ENCODE data around the gene FBXL17.

The FBXL17 gene

GRCh38 chr5:108102463-108102862, 279.4 kb downstream of the FBXL17 start:
- in situ Hi-C loops (cut with MboI; ENCODE audit: low sequenced_read_pairs) = no loop called here

- in situ Hi-C loops (cut with MboI; ENCODE audit: low sequenced_read_pairs) = no loop called here
Measured at GRCh38 chr5:108101821-108102220, 280.1 kb downstream of the FBXL17 start.

- in situ Hi-C loops (cut with MboI; ENCODE audit: low sequenced_read_pairs) = no loop called here
Measured at GRCh38 chr5:108101130-108101529, 280.8 kb downstream of the FBXL17 start.

- in situ Hi-C loops (cut with MboI; ENCODE audit: low sequenced_read_pairs) = no loop called here
Measured at GRCh38 chr5:108094800-108095199, 287.1 kb downstream of the FBXL17 start.

- in situ Hi-C loops (cut with MboI; ENCODE audit: low sequenced_read_pairs) = no loop called here
Measured at GRCh38 chr5:108093186-108093585, 288.7 kb downstream of the FBXL17 start.

- in situ Hi-C loops (cut with MboI; ENCODE audit: low sequenced_read_pairs) = no loop called here
Measured at GRCh38 chr5:108090946-108091345, 291.0 kb downstream of the FBXL17 start.

GRCh38 chr5:108084105-108084504, 297.8 kb downstream of the FBXL17 start:
- in situ Hi-C loops (cut with MboI; ENCODE audit: low sequenced_read_pairs) = no loop called here

GRCh38 chr5:108083232-108083631, 298.7 kb downstream of the FBXL17 start:
- in situ Hi-C loops (cut with MboI; ENCODE audit: low sequenced_read_pairs) = no loop called here

- in situ Hi-C loops (cut with MboI; ENCODE audit: low sequenced_read_pairs) = no loop called here
Measured at GRCh38 chr5:108081707-108082106, 300.2 kb downstream of the FBXL17 start.

- in situ Hi-C loops (cut with MboI; ENCODE audit: low sequenced_read_pairs) = no loop called here
Measured at GRCh38 chr5:108079753-108080152, 302.1 kb downstream of the FBXL17 start.

- in situ Hi-C loops (cut with MboI; ENCODE audit: low sequenced_read_pairs) = no loop called here
Measured at GRCh38 chr5:108078882-108079281, 303.0 kb downstream of the FBXL17 start.

- in situ Hi-C loops (cut with MboI; ENCODE audit: low sequenced_read_pairs) = no loop called here
Measured at GRCh38 chr5:108078345-108078744, 303.6 kb downstream of the FBXL17 start.

GRCh38 chr5:108074626-108075025, 307.3 kb downstream of the FBXL17 start:
- in situ Hi-C loops (cut with MboI; ENCODE audit: low sequenced_read_pairs) = no loop called here

GRCh38 chr5:108064302-108064701, 317.6 kb downstream of the FBXL17 start:
- in situ Hi-C loops (cut with MboI; ENCODE audit: low sequenced_read_pairs) = no loop called here

- in situ Hi-C loops (cut with MboI; ENCODE audit: low sequenced_read_pairs) = no loop called here
Measured at GRCh38 chr5:108061941-108062340, 320.0 kb downstream of the FBXL17 start.

- in situ Hi-C loops (cut with MboI; ENCODE audit: low sequenced_read_pairs) = no loop called here
Measured at GRCh38 chr5:108060340-108060739, 321.6 kb downstream of the FBXL17 start.

- in situ Hi-C loops (cut with MboI; ENCODE audit: low sequenced_read_pairs) = no loop called here
Measured at GRCh38 chr5:108059334-108059733, 322.6 kb downstream of the FBXL17 start.

GRCh38 chr5:108054349-108054748, 327.5 kb downstream of the FBXL17 start:
- in situ Hi-C loops (cut with MboI; ENCODE audit: low sequenced_read_pairs) = no loop called here

- in situ Hi-C loops (cut with MboI; ENCODE audit: low sequenced_read_pairs) = no loop called here
Measured at GRCh38 chr5:108046955-108047670, 334.8 kb downstream of the FBXL17 start.

GRCh38 chr5:108036482-108036881, 345.4 kb downstream of the FBXL17 start:
- in situ Hi-C loops (cut with MboI; ENCODE audit: low sequenced_read_pairs) = no loop called here

GRCh38 chr5:108028883-108029282, 353.0 kb downstream of the FBXL17 start:
- in situ Hi-C loops (cut with MboI; ENCODE audit: low sequenced_read_pairs) = no loop called here

GRCh38 chr5:108028412-108028811, 353.5 kb downstream of the FBXL17 start:
- in situ Hi-C loops (cut with MboI; ENCODE audit: low sequenced_read_pairs) = no loop called here

- in situ Hi-C loops (cut with MboI; ENCODE audit: low sequenced_read_pairs) = no loop called here
Measured at GRCh38 chr5:108025957-108026356, 355.9 kb downstream of the FBXL17 start.
